ENCODE measurements around the gene GPR141.

GRCh38 chr7:37671876-37672275, 11.7 kb upstream of the GPR141 start:
- TF ChIP-seq EZH2 (IDR thresholded peaks at IDR 0.05; ENCODE audit: borderline replicate concordance, low read depth, low read length, severe bottlenecking) = no peak
- TF ChIP-seq CTCF (IDR thresholded peaks at IDR 0.05; ENCODE audit: borderline replicate concordance, extremely low read depth, low read length, poor library complexity, severe bottlenecking) = no peak

All from DND-41 (cell line).